HG02759 (cell line): ENCODE results near the gene LOXL4.

Source experiments
- ATAC-seq: cut with Tn5 transposase; IDR thresholded peaks from one replicate; pipeline ENCODE4 v1.9.1; 2021; ENCODE audit warnings: mild to moderate bottlenecking, moderate library complexity; ENCODE audit not compliant: unreplicated experiment

LOXL4 gene

GRCh38 chr10:98295907-98296306 lies 27.9 kb upstream of the LOXL4 start:
- no peak for ATAC-seq

- no peak for ATAC-seq
Observed at GRCh38 chr10:98295401-98295811, 27.4 kb upstream of the LOXL4 start.

- no peak for ATAC-seq
Observed at GRCh38 chr10:98294270-98294627, 26.3 kb upstream of the LOXL4 start.

GRCh38 chr10:98293550-98294269 lies 25.7 kb upstream of the LOXL4 start:
- no peak for ATAC-seq

- no peak for ATAC-seq
Observed at GRCh38 chr10:98292971-98293370, 25.0 kb upstream of the LOXL4 start.

- ATAC-seq, result no peak
Observed at GRCh38 chr10:98289802-98290209, 21.8 kb upstream of the LOXL4 start.

- no peak for ATAC-seq
Observed at GRCh38 chr10:98287321-98287720, 19.3 kb upstream of the LOXL4 start.

GRCh38 chr10:98286419-98286818 lies 18.4 kb upstream of the LOXL4 start:
- no peak for ATAC-seq

GRCh38 chr10:98285416-98285815 lies 17.4 kb upstream of the LOXL4 start:
- no peak for ATAC-seq

- no peak for ATAC-seq
Observed at GRCh38 chr10:98276311-98276710, 8.3 kb upstream of the LOXL4 start.

- ATAC-seq, result no peak
Observed at GRCh38 chr10:98274562-98274961, 6.6 kb upstream of the LOXL4 start.

GRCh38 chr10:98273057-98273850 lies 5.3 kb upstream of the LOXL4 start:
- no peak for ATAC-seq

GRCh38 chr10:98272656-98273055 lies 4.7 kb upstream of the LOXL4 start:
- ATAC-seq, result no peak

- no peak for ATAC-seq
Observed at GRCh38 chr10:98272245-98272644, 4.3 kb upstream of the LOXL4 start.

- no peak for ATAC-seq
Observed at GRCh38 chr10:98270786-98271185, 2.8 kb upstream of the LOXL4 start.

- ATAC-seq, result no peak
Observed at GRCh38 chr10:98270073-98270740, 2.2 kb upstream of the LOXL4 start.

GRCh38 chr10:98269435-98269912 lies 1.5 kb upstream of the LOXL4 start:
- ATAC-seq, result no peak

- no peak for ATAC-seq
Observed at GRCh38 chr10:98268694-98269431, 869 bp upstream of the LOXL4 start.

- ATAC-seq, result no peak
Observed at GRCh38 chr10:98267069-98267893, 713 bp downstream of the LOXL4 start.

GRCh38 chr10:98266647-98267046 lies 1.3 kb downstream of the LOXL4 start:
- ATAC-seq, result no peak
